Effector memory CD8-positive, alpha-beta T cell (primary cell): ENCODE results near the gene FIGN.

ENCODE experiments used
- ATAC-seq: fragments of 150-1000 bp; cut with Tn5 transposase; replicated peaks from 2 replicates; pipeline ENCODE4 v1.10.0; 2021; ENCODE audit warnings: mild to moderate bottlenecking, moderate library complexity
- DNase-seq, 3 experiments: peaks; one replicate each; pipeline ENCODE4 v3.0.0; 2021
- H3K27ac Mint-ChIP-seq, 2 donors: one replicate each; pipeline ENCODE4 v1.8.0; 2022; ENCODE audit warnings: mild to moderate bottlenecking in 2 of 2, mixed read lengths in 2 of 2, moderate library complexity in 2 of 2
- H3K27me3 Mint-ChIP-seq, 2 donors: one replicate each; pipeline ENCODE4 v1.8.0; 2022; ENCODE audit warnings: mixed read lengths in 2 of 2
- H3K36me3 Mint-ChIP-seq: one replicate; pipeline ENCODE4 v1.8.0; 2022; ENCODE audit warnings: mild to moderate bottlenecking, moderate library complexity, mixed read lengths; ENCODE audit not compliant: insufficient read depth
- H3K4me1 Mint-ChIP-seq, 2 donors: one replicate each; pipeline ENCODE4 v1.8.0; 2022; ENCODE audit warnings: low read depth in 2 of 2, mixed read lengths in 2 of 2
- H3K4me3 Mint-ChIP-seq, 2 donors: one replicate each; pipeline ENCODE4 v1.8.0; 2022; ENCODE audit warnings: mild to moderate bottlenecking in 2 of 2, mixed read lengths in 2 of 2, moderate library complexity in 2 of 2
- H3K9me3 Mint-ChIP-seq, 2 donors: one replicate each; pipeline ENCODE4 v1.8.0; 2022; ENCODE audit warnings: mixed read lengths in 2 of 2

FIGN gene

GRCh38 chr2:163630836-163631235, 105.0 kb downstream of the FIGN start:
- DNase-seq (no peak), ATAC-seq (no peak)
- Mint-ChIP-seq H3K9me3 (peaks cover 0 to 4% of the 10 kb centered on the region in 2 donors), H3K36me3 (no peaks in the 10 kb centered on the region), H3K4me3 (no peak overlapping the region), H3K27me3 (no peaks in the 10 kb centered on the region), H3K27ac (no peak overlapping the region), H3K4me1 (no peaks in the 10 kb centered on the region)

GRCh38 chr2:163626639-163627109, 109.1 kb downstream of the FIGN start:
- Mint-ChIP-seq H3K4me1 (no peaks in the 10 kb centered on the region), H3K27ac (no peak overlapping the region), H3K36me3 (no peaks in the 10 kb centered on the region), H3K4me3 (no peak overlapping the region), H3K9me3 (peaks cover 0 to 2% of the 10 kb centered on the region in 2 donors), H3K27me3 (no peaks in the 10 kb centered on the region)
- DNase-seq (no peak), ATAC-seq (no peak)

- H3K4me3 Mint-ChIP-seq = no peak overlapping the region
- no peak for DNase-seq
- no peak for ATAC-seq
- no peak overlapping the region for H3K27ac Mint-ChIP-seq
- no peaks in the 10 kb centered on the region for H3K9me3 Mint-ChIP-seq
- H3K4me1 Mint-ChIP-seq = no peaks in the 10 kb centered on the region
- no peaks in the 10 kb centered on the region for H3K36me3 Mint-ChIP-seq
- no peaks in the 10 kb centered on the region for H3K27me3 Mint-ChIP-seq
Measured at GRCh38 chr2:163626208-163626607, 109.6 kb downstream of the FIGN start.

- no peak for DNase-seq
- H3K9me3 Mint-ChIP-seq = no peaks in the 10 kb centered on the region
- H3K27ac Mint-ChIP-seq = no peak overlapping the region
- no peaks in the 10 kb centered on the region for H3K4me1 Mint-ChIP-seq
- no peak for ATAC-seq
- H3K27me3 Mint-ChIP-seq = no peaks in the 10 kb centered on the region
- no peaks in the 10 kb centered on the region for H3K36me3 Mint-ChIP-seq
- no peak overlapping the region for H3K4me3 Mint-ChIP-seq
Measured at GRCh38 chr2:163625632-163626031, 110.2 kb downstream of the FIGN start.

- Mint-ChIP-seq H3K4me1 (no peaks in the 10 kb centered on the region), H3K36me3 (no peaks in the 10 kb centered on the region), H3K27ac (no peak overlapping the region), H3K4me3 (no peak overlapping the region), H3K27me3 (no peaks in the 10 kb centered on the region), H3K9me3 (peaks cover 0 to 2% of the 10 kb centered on the region in 2 donors)
- ATAC-seq (no peak), DNase-seq (no peak)
Measured at GRCh38 chr2:163621445-163622004, 114.3 kb downstream of the FIGN start.

- Mint-ChIP-seq H3K4me1 (no peaks in the 10 kb centered on the region), H3K27ac (no peak overlapping the region), H3K27me3 (no peaks in the 10 kb centered on the region), H3K4me3 (no peak overlapping the region), H3K36me3 (no peaks in the 10 kb centered on the region), H3K9me3 (peaks cover 0 to 4% of the 10 kb centered on the region in 2 donors)
- DNase-seq (no peak), ATAC-seq (no peak)
Measured at GRCh38 chr2:163617517-163617916, 118.3 kb downstream of the FIGN start.

GRCh38 chr2:163613266-163613731, 122.5 kb downstream of the FIGN start:
- no peak overlapping the region for H3K27ac Mint-ChIP-seq
- peaks cover 0 to 8% of the 10 kb centered on the region in 2 donors for H3K9me3 Mint-ChIP-seq
- ATAC-seq = no peak
- DNase-seq = no peak
- no peaks in the 10 kb centered on the region for H3K27me3 Mint-ChIP-seq
- H3K4me1 Mint-ChIP-seq = no peaks in the 10 kb centered on the region
- H3K36me3 Mint-ChIP-seq = no peaks in the 10 kb centered on the region
- H3K4me3 Mint-ChIP-seq = no peak overlapping the region

- ATAC-seq = no peak
- Mint-ChIP-seq H3K9me3 (peaks cover 0 to 10% of the 10 kb centered on the region in 2 donors), H3K4me1 (no peaks in the 10 kb centered on the region), H3K27me3 (no peaks in the 10 kb centered on the region), H3K36me3 (no peaks in the 10 kb centered on the region), H3K27ac (no peak overlapping the region), H3K4me3 (no peak overlapping the region)
- no peak for DNase-seq
Measured at GRCh38 chr2:163612332-163612731, 123.5 kb downstream of the FIGN start.

GRCh38 chr2:163611557-163611906, 124.3 kb downstream of the FIGN start:
- H3K27ac Mint-ChIP-seq = no peak overlapping the region
- no peaks in the 10 kb centered on the region for H3K36me3 Mint-ChIP-seq
- no peaks in the 10 kb centered on the region for H3K27me3 Mint-ChIP-seq
- no peak for DNase-seq
- no peaks in the 10 kb centered on the region for H3K4me1 Mint-ChIP-seq
- ATAC-seq = no peak
- no peak overlapping the region for H3K4me3 Mint-ChIP-seq
- peaks cover 0 to 10% of the 10 kb centered on the region in 2 donors for H3K9me3 Mint-ChIP-seq

GRCh38 chr2:163610817-163611556, 124.8 kb downstream of the FIGN start:
- Mint-ChIP-seq H3K27me3 (no peaks in the 10 kb centered on the region), H3K36me3 (no peaks in the 10 kb centered on the region), H3K27ac (no peak overlapping the region), H3K9me3 (peaks cover 0 to 10% of the 10 kb centered on the region in 2 donors), H3K4me3 (no peak overlapping the region), H3K4me1 (no peaks in the 10 kb centered on the region)
- ATAC-seq = no peak
- no peak for DNase-seq

GRCh38 chr2:163607630-163608029, 128.2 kb downstream of the FIGN start:
- no peak for ATAC-seq
- DNase-seq = no peak
- H3K4me3 Mint-ChIP-seq = no peak overlapping the region
- no peaks in the 10 kb centered on the region for H3K4me1 Mint-ChIP-seq
- peaks cover 7 to 9% of the 10 kb centered on the region in 2 donors for H3K9me3 Mint-ChIP-seq
- H3K27me3 Mint-ChIP-seq = no peaks in the 10 kb centered on the region
- H3K36me3 Mint-ChIP-seq = no peaks in the 10 kb centered on the region
- no peak overlapping the region for H3K27ac Mint-ChIP-seq

GRCh38 chr2:163606878-163607277, 128.9 kb downstream of the FIGN start:
- H3K4me1 Mint-ChIP-seq = no peaks in the 10 kb centered on the region
- H3K4me3 Mint-ChIP-seq = no peak overlapping the region
- no peak overlapping the region for H3K27ac Mint-ChIP-seq
- DNase-seq (no peak), ATAC-seq (no peak)
- no peaks in the 10 kb centered on the region for H3K27me3 Mint-ChIP-seq
- H3K36me3 Mint-ChIP-seq = no peaks in the 10 kb centered on the region
- H3K9me3 Mint-ChIP-seq = peaks cover 4 to 7% of the 10 kb centered on the region in 2 donors

- DNase-seq (no peak), ATAC-seq (no peak)
- Mint-ChIP-seq H3K27me3 (no peaks in the 10 kb centered on the region), H3K36me3 (no peaks in the 10 kb centered on the region), H3K4me1 (no peaks in the 10 kb centered on the region), H3K9me3 (peaks cover 4 to 7% of the 10 kb centered on the region in 2 donors), H3K27ac (no peak overlapping the region), H3K4me3 (no peak overlapping the region)
Measured at GRCh38 chr2:163605779-163606178, 130.0 kb downstream of the FIGN start.

GRCh38 chr2:163604941-163605555, 130.8 kb downstream of the FIGN start:
- H3K9me3 Mint-ChIP-seq = peaks cover 4 to 7% of the 10 kb centered on the region in 2 donors
- DNase-seq (no peak), ATAC-seq (no peak)
- H3K4me3 Mint-ChIP-seq = no peak overlapping the region
- H3K36me3 Mint-ChIP-seq = no peaks in the 10 kb centered on the region
- H3K27ac Mint-ChIP-seq = no peak overlapping the region
- no peaks in the 10 kb centered on the region for H3K4me1 Mint-ChIP-seq
- H3K27me3 Mint-ChIP-seq = no peaks in the 10 kb centered on the region
